ENCODE measurements around the gene TSEN2. TPM values are rescaled to one million over a fixed set of nuclear protein-coding genes. Genes with fewer than 3 reads are reported as not detected.

Gene TSEN2
- total RNA-seq, 1 experiment from 2014 or later = 35.5 TPM

DNA sequence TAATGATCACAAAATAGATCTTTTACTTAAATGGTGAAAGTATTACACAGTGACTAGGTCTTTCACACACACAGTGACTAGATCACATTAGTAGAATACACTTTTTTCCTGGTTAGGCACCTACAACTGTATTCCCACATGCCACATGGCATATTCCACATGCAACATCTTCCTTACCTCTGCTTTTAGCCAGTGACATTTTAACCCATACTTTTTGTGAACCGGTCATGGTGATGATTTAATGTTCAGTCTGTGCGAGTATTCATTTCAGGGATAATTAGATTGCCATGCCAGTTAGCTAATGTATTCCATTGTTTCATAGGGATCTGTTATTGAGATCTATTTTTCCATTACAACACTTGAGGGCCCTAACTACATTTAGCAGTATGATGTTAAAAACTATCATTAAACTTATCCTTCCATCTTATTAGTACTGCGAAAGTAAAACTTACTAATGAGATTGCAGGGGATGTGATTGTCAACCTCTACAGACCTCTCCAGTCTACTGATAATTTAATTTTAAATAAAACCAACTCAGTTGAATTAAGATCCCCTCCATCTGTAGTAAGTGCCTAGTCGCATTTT, 28.3 kb downstream of the TSEN2 start:
- Histone ChIP-seq H3K79me2 (ENCODE audit: insufficient read depth, low read length) (peaks cover 4% of the 10 kb centered on the region; the same call in 1 of the 2 replicates), H2AFZ (ENCODE audit: low read depth, low read length, poor library complexity, severe bottlenecking) (no peak overlapping the region), H3K36me3 (ENCODE audit: control insufficient read depth in 1 of 2, insufficient read depth in 2 of 2, low read length in 2 of 2) (peaks cover 15 to 29% of the 10 kb centered on the region in 2 experiments; a peak in 3 of 4 replicates), H3K9me2 (ENCODE audit: insufficient read depth) (no peaks in the 10 kb centered on the region), H3K9ac (ENCODE audit: low read length) (no peak overlapping the region), H3K9me3 (ENCODE audit: control insufficient read depth in 1 of 2, insufficient read depth in 1 of 2, low read depth in 1 of 2, low read length in 2 of 2) (no peaks in the 10 kb centered on the region), H3K27ac (ENCODE audit: low read depth, low read length) (no peak overlapping the region), H3K4me3 (replicated peaks in 1 of 2; ENCODE audit: low read depth in 1 of 2, low read length in 2 of 2) (no peak overlapping the region), H3K27me3 (ENCODE audit: insufficient read depth, low read length) (no peaks in the 10 kb centered on the region), H4K20me1 (ENCODE audit: insufficient read depth) (peaks cover 1% of the 10 kb centered on the region; the same call in 1 of the 2 replicates), H3K4me2 (ENCODE audit: low read length) (no peak overlapping the region), H3K4me1 (ENCODE audit: control insufficient read depth in 1 of 2, insufficient read depth in 2 of 2, low read length in 2 of 2) (peaks cover 0 to 6% of the 10 kb centered on the region in 2 experiments; a peak in 2 of 4 replicates)
- DNase-seq (ENCODE audit: low read depth, low spot score) = no peak
- BruUV-seq (replicated peaks) = no TSS peak
- no peak for ATAC-seq
- POLR2A ChIA-PET = no interaction called here
- CTCF ChIA-PET = interaction anchor here (2.2 kb wide), 1 partner anchor 17 kb away, joined by 9 read pairs; no protein-coding TSS in a partner anchor
- no peak for TF ChIP-seq ELF1 (IDR thresholded peaks at IDR 0.05; ENCODE audit: borderline replicate concordance, low read depth)
- no peak for TF ChIP-seq CEBPB (IDR thresholded peaks at IDR 0.05; ENCODE audit: low read depth)
- TF ChIP-seq RAD21 (IDR thresholded peaks at IDR 0.05; ENCODE audit: low read depth) = no peak
- TF ChIP-seq EZH2 (IDR thresholded peaks at IDR 0.05) = no peak
- TF ChIP-seq EZH2phosphoT487 (IDR thresholded peaks at IDR 0.05; ENCODE audit: borderline replicate concordance) = no peak
- intact Hi-C loops (cut with micrococcal nuclease) = no loop called here
- RAD21 ChIA-PET (ENCODE audit: low non-redundant PET in 1 of 2, low total read pairs in 2 of 2, uncharacterized antibody in 2 of 2, unreplicated experiment in 2 of 2) = no interaction called here

DNA sequence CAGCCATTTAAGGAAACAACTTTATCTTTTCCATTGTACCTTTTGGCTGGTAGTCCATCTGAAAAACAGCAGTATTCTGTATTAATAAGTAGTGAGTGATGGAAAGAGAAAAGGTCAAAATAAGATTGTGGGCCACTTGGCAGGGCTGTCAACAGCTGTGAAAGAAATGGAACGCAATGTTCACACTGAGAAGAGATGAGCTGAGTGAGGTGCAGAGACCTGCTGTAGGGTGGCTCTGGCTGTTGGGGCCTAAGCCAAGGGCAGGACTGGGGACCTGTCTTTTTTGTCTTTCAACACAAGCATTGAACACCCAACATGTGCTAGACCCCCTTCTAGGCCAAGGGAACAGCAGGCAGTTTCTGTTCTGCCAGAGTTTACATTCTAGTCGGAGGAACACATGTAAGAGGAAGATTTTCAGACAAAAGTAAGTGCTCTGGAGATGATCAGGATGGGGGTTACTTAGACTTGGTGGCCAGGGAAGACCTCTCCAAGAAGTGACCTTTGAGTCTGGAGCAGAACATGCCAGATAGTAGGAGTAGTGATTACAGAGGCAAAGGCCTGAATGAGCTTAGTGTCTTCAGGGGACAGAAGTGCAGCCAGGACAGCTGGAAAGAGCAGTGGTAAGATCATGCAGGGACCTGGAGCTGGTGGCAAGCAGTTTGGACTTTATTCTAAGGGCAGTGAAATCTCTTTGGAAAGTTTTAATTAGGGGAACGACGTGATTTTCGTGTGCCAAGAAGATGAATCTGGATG, 29.6 kb downstream of the TSEN2 start:
- H3K9ac ChIP-seq (ENCODE audit: low read length) = no peak overlapping the region
- ChIA-PET RAD21 (ENCODE audit: low non-redundant PET in 1 of 2, low total read pairs in 2 of 2, uncharacterized antibody in 2 of 2, unreplicated experiment in 2 of 2) (no interaction called here), POLR2A (no interaction called here), CTCF (no interaction called here)
- H3K27ac ChIP-seq (ENCODE audit: low read depth, low read length) = no peak overlapping the region
- no TSS peak for BruUV-seq (replicated peaks)
- no peaks in the 10 kb centered on the region for H3K27me3 ChIP-seq (ENCODE audit: insufficient read depth, low read length)
- H3K79me2 ChIP-seq (ENCODE audit: insufficient read depth, low read length) = peaks cover 8% of the 10 kb centered on the region; the same call in 1 of the 2 replicates
- no peaks in the 10 kb centered on the region for H4K20me1 ChIP-seq (ENCODE audit: insufficient read depth)
- TF ChIP-seq ZFX (IDR thresholded peaks at IDR 0.05) = no peak
- TF ChIP-seq FOSL1 (IDR thresholded peaks at IDR 0.05; ENCODE audit: low read depth) = no peak
- TF ChIP-seq, protein P1, sequence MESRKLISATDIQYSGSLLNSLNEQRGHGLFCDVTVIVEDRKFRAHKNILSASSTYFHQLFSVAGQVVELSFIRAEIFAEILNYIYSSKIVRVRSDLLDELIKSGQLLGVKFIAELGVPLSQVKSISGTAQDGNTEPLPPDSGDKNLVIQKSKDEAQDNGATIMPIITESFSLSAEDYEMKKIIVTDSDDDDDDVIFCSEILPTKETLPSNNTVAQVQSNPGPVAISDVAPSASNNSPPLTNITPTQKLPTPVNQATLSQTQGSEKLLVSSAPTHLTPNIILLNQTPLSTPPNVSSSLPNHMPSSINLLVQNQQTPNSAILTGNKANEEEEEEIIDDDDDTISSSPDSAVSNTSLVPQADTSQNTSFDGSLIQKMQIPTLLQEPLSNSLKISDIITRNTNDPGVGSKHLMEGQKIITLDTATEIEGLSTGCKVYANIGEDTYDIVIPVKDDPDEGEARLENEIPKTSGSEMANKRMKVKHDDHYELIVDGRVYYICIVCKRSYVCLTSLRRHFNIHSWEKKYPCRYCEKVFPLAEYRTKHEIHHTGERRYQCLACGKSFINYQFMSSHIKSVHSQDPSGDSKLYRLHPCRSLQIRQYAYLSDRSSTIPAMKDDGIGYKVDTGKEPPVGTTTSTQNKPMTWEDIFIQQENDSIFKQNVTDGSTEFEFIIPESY (IDR thresholded peaks at IDR 0.05; ENCODE audit: extremely low read depth, insufficient replicate concordance, low read length) = no peak
- no peak for TF ChIP-seq REST (IDR thresholded peaks at IDR 0.05; ENCODE audit: low read depth)
- H3K4me1 ChIP-seq (ENCODE audit: control insufficient read depth in 1 of 2, insufficient read depth in 2 of 2, low read length in 2 of 2) = no peaks in the 10 kb centered on the region
- intact Hi-C loops (cut with micrococcal nuclease) = no loop called here
- DNase-seq (ENCODE audit: low read depth, low spot score) (no peak), ATAC-seq (no peak)
- no peaks in the 10 kb centered on the region for H3K9me3 ChIP-seq (ENCODE audit: control insufficient read depth in 1 of 2, insufficient read depth in 1 of 2, low read depth in 1 of 2, low read length in 2 of 2)
- no peak overlapping the region for H3K4me3 ChIP-seq (replicated peaks in 1 of 2; ENCODE audit: low read depth in 1 of 2, low read length in 2 of 2)
- H3K4me2 ChIP-seq (ENCODE audit: low read length) = no peak overlapping the region
- no peaks in the 10 kb centered on the region for H3K9me2 ChIP-seq (ENCODE audit: insufficient read depth)
- H3K36me3 ChIP-seq (ENCODE audit: control insufficient read depth in 1 of 2, insufficient read depth in 2 of 2, low read length in 2 of 2) = peaks cover 12 to 34% of the 10 kb centered on the region in 2 experiments; a peak in 3 of 4 replicates
- no peak overlapping the region for H2AFZ ChIP-seq (ENCODE audit: low read depth, low read length, poor library complexity, severe bottlenecking)

All from HCT116 (cell line).